ENCODE results near the gene RAB13. TPM values are rescaled to one million over a fixed set of nuclear protein-coding genes. Genes with fewer than 3 reads are reported as not detected.

The RAB13 gene
- total and polyA plus RNA-seq, 7 experiments from 2014 or later: 0.45 to 2.2 (median 1.4) TPM; not detected in 3

GRCh38 chr1:153976819-153977249, 9.3 kb downstream of the RAB13 start:
- CTCF ChIA-PET: interaction anchor here (0.8 to 2.9 kb wide), 9 partner anchors 8 to 55 kb away, joined by 3 to 18 read pairs (median 3); partner anchors contain the start of genes DENND4B and RAB13
- peaks cover 5 to 20% (median 13%) of the 10 kb centered on the region in 5 donors for H3K36me3 Mint-ChIP-seq
- no peaks in the 10 kb centered on the region for H3K27me3 ChIP-seq (ENCODE audit: control insufficient read depth in 2 of 2, insufficient read depth in 2 of 2, low read length in 2 of 2)
- H3K27ac Mint-ChIP-seq: peak overlapping the region; percentile 84 to 98 (median 94)
- POLR2A ChIA-PET: interaction anchor here (0.6 to 8.8 kb wide), 13 partner anchors 9 to 191 kb away, joined by 3 to 157 read pairs (median 15); partner anchors contain the start of genes CREB3L4, CRTC2, DENND4B and GATAD2B
- H3K4me1 Mint-ChIP-seq: peaks cover 23 to 58% (median 46%) of the 10 kb centered on the region in 7 donors
- intact Hi-C loops (cut with micrococcal nuclease): loop anchor here (1.0 to 5.0 kb wide), 10 partner anchors 9 to 295 kb away; partner anchors contain the start of genes CREB3L4 (in 2 of the 2), CRTC2 (in 2 of the 2), RAB13 (in 2 of the 2) and RPS27 (in 2 of the 2)
- no peaks in the 10 kb centered on the region for H3K9me3 Mint-ChIP-seq
- H3K4me3 ChIP-seq (ENCODE audit: low read length): peak overlapping the region; percentile 94
- peak overlapping the region; percentile 96 for H3K27ac ChIP-seq (ENCODE audit: low read depth, low read length)
- no peak for ATAC-seq
- peaks cover 9 to 18% of the 10 kb centered on the region in 2 donors for H3K4me1 ChIP-seq (ENCODE audit: control insufficient read depth in 2 of 2, insufficient read depth in 2 of 2, low read length in 2 of 2)
- peak overlapping the region; percentile 92 to 99 (median 97) for H3K4me3 Mint-ChIP-seq
- peak in 1 of 9 donors; percentile 29 for DNase-seq
- H3K9me3 ChIP-seq (ENCODE audit: control insufficient read depth in 2 of 3, low read length in 3 of 3): no peaks in the 10 kb centered on the region
- H3K27me3 Mint-ChIP-seq: no peaks in the 10 kb centered on the region
- peaks cover 0 to 46% (median 3%) of the 10 kb centered on the region in 3 experiments for H3K36me3 ChIP-seq (ENCODE audit: control insufficient read depth in 2 of 3, insufficient read depth in 3 of 3, low read length in 3 of 3)

- Histone ChIP-seq H3K27ac (ENCODE audit: low read depth, low read length) (no peak overlapping the region), H3K36me3 (ENCODE audit: control insufficient read depth in 2 of 3, insufficient read depth in 3 of 3, low read length in 3 of 3) (peaks cover 0 to 46% (median 3%) of the 10 kb centered on the region in 3 experiments), H3K27me3 (ENCODE audit: control insufficient read depth in 2 of 2, insufficient read depth in 2 of 2, low read length in 2 of 2) (no peaks in the 10 kb centered on the region), H3K4me3 (ENCODE audit: low read length) (no peak overlapping the region), H3K9me3 (ENCODE audit: control insufficient read depth in 2 of 3, low read length in 3 of 3) (no peaks in the 10 kb centered on the region), H3K4me1 (ENCODE audit: control insufficient read depth in 2 of 2, insufficient read depth in 2 of 2, low read length in 2 of 2) (peaks cover 9 to 21% of the 10 kb centered on the region in 2 donors)
- ChIA-PET POLR2A (interaction anchor here (1.3 to 8.8 kb wide), 6 partner anchors 6 to 28 kb away, joined by 6 to 157 read pairs (median 56); partner anchors contain the start of genes CREB3L4, CRTC2, DENND4B and RAB13), CTCF (interaction anchor here (1.3 to 2.0 kb wide), 2 partner anchors 16 to 70 kb away, joined by 3 to 5 read pairs; no protein-coding TSS in a partner anchor)
- Mint-ChIP-seq H3K36me3 (peaks cover 5 to 20% (median 13%) of the 10 kb centered on the region in 5 donors), H3K4me3 (no peak overlapping the region), H3K4me1 (peaks cover 17 to 59% (median 48%) of the 10 kb centered on the region in 7 donors), H3K27ac (peak overlapping the region in 5 of 9 donors; percentile 28 to 67 (median 29)), H3K9me3 (no peaks in the 10 kb centered on the region), H3K27me3 (no peaks in the 10 kb centered on the region)
- intact Hi-C loops (cut with micrococcal nuclease): no loop called here
- no peak for DNase-seq
- no peak for ATAC-seq
Measured at GRCh38 chr1:153973525-153973924, 12.6 kb downstream of the RAB13 start.

DNA sequence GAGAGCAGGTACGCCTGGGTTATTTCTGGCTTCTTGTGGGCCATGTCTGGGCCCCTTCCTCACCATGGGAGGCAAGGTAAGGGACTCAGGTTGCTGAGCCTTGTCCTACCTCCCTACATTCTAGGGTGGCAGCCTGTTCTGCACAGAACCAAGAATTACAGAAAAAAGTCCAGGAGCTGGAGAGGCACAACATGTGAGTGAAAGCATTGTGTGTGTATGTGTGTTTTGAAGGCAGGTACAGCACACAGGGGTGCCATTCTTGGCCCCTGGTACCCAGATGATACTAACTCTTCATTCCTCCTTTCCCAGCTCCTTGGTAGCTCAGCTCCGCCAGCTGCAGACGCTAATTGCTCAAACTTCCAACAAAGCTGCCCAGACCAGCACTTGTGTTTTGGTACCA, 13.1 kb downstream of the RAB13 start:
- H3K9me3 ChIP-seq (ENCODE audit: control insufficient read depth in 2 of 3, low read length in 3 of 3): no peaks in the 10 kb centered on the region
- intact Hi-C loops (cut with micrococcal nuclease): no loop called here
- DNase-seq (no peak), ATAC-seq (no peak)
- CTCF ChIA-PET: interaction anchor here (2.0 kb wide), 1 partner anchor 16 kb away, joined by 5 read pairs; no protein-coding TSS in a partner anchor
- Mint-ChIP-seq H3K36me3 (peaks cover 5 to 20% (median 13%) of the 10 kb centered on the region in 5 donors), H3K9me3 (no peaks in the 10 kb centered on the region), H3K4me3 (peak overlapping the region in 1 of 10 donors; percentile 6), H3K4me1 (peaks cover 13 to 56% (median 45%) of the 10 kb centered on the region in 7 donors), H3K27ac (peak overlapping the region in 6 of 9 donors; percentile 29 to 67 (median 54)), H3K27me3 (no peaks in the 10 kb centered on the region)
- H3K36me3 ChIP-seq (ENCODE audit: control insufficient read depth in 2 of 3, insufficient read depth in 3 of 3, low read length in 3 of 3): peaks cover 0 to 46% (median 3%) of the 10 kb centered on the region in 3 experiments
- H3K27me3 ChIP-seq (ENCODE audit: control insufficient read depth in 2 of 2, insufficient read depth in 2 of 2, low read length in 2 of 2): no peaks in the 10 kb centered on the region
- POLR2A ChIA-PET: interaction anchor here (1.3 to 8.8 kb wide), 4 partner anchors 10 to 27 kb away, joined by 6 to 157 read pairs (median 56); partner anchors contain the start of genes CRTC2, DENND4B, RAB13 and RPS27
- H3K4me1 ChIP-seq (ENCODE audit: control insufficient read depth in 2 of 2, insufficient read depth in 2 of 2, low read length in 2 of 2): peaks cover 10 to 19% of the 10 kb centered on the region in 2 donors
- H3K27ac ChIP-seq (ENCODE audit: low read depth, low read length): no peak overlapping the region
- H3K4me3 ChIP-seq (ENCODE audit: low read length): no peak overlapping the region

- no peak overlapping the region for H3K4me3 Mint-ChIP-seq
- H3K36me3 Mint-ChIP-seq: peaks cover 0 to 11% (median 8%) of the 10 kb centered on the region in 5 donors
- no peaks in the 10 kb centered on the region for H3K9me3 ChIP-seq (ENCODE audit: control insufficient read depth in 2 of 3, low read length in 3 of 3)
- H3K9me3 Mint-ChIP-seq: no peaks in the 10 kb centered on the region
- H3K4me3 ChIP-seq (ENCODE audit: low read length): no peak overlapping the region
- DNase-seq (no peak), ATAC-seq (no peak)
- peaks cover 16 to 24% of the 10 kb centered on the region in 2 donors for H3K4me1 ChIP-seq (ENCODE audit: control insufficient read depth in 2 of 2, insufficient read depth in 2 of 2, low read length in 2 of 2)
- H3K4me1 Mint-ChIP-seq: peaks cover 18 to 63% (median 49%) of the 10 kb centered on the region in 7 donors
- H3K27me3 ChIP-seq (ENCODE audit: control insufficient read depth in 2 of 2, insufficient read depth in 2 of 2, low read length in 2 of 2): no peaks in the 10 kb centered on the region
- peaks cover 0 to 32% (median 3%) of the 10 kb centered on the region in 3 experiments for H3K36me3 ChIP-seq (ENCODE audit: control insufficient read depth in 2 of 3, insufficient read depth in 3 of 3, low read length in 3 of 3)
- H3K27ac ChIP-seq (ENCODE audit: low read depth, low read length): no peak overlapping the region
- H3K27ac Mint-ChIP-seq: peak overlapping the region in 4 of 9 donors; percentile 58 to 94 (median 76)
- ChIA-PET POLR2A (interaction anchor here (0.7 to 7.0 kb wide), 4 partner anchors 6 to 190 kb away, joined by 3 to 128 read pairs (median 62); partner anchors contain the start of genes CRTC2 and JTB), CTCF (no interaction called here)
- H3K27me3 Mint-ChIP-seq: no peaks in the 10 kb centered on the region
- intact Hi-C loops (cut with micrococcal nuclease): no loop called here
Measured at GRCh38 chr1:153970346-153970745, 15.8 kb downstream of the RAB13 start.

DNA sequence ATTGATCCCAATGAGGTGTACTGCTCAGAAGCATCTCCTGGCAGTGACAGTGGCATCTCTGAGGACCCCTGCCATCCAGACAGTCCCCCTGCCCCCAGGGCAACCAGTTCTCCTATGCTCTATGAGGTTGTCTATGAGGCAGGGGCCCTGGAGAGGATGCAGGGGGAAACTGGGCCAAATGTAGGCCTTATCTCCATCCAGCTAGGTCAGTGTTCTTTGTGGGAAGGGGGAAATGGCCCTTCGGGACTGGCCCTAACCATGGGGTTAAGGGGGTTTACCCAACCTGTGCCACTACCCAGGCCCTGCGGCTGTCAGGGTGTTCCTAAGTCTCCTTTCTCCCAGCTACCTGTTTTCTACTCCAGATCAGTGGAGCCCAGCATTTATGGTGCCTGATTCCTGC, 17.2 kb downstream of the RAB13 start:
- ChIA-PET POLR2A (interaction anchor here (2.4 to 7.0 kb wide), 5 partner anchors 8 to 185 kb away, joined by 7 to 128 read pairs (median 70); partner anchors contain the start of genes CRTC2, DENND4B, JTB and RPS27), CTCF (interaction anchor here (0.8 to 1.6 kb wide), 4 partner anchors 9 to 367 kb away, joined by 3 to 7 read pairs (median 3); partner anchors contain the start of genes DENND4B and JTB)
- Mint-ChIP-seq H3K9me3 (no peaks in the 10 kb centered on the region), H3K4me3 (peak overlapping the region in 5 of 10 donors; percentile 8 to 35 (median 20)), H3K36me3 (peaks cover 0 to 9% (median 1%) of the 10 kb centered on the region in 5 donors), H3K27me3 (no peaks in the 10 kb centered on the region), H3K4me1 (peaks cover 18 to 66% (median 50%) of the 10 kb centered on the region in 7 donors), H3K27ac (peak overlapping the region; percentile 38 to 99 (median 92))
- Histone ChIP-seq H3K4me1 (ENCODE audit: control insufficient read depth in 2 of 2, insufficient read depth in 2 of 2, low read length in 2 of 2) (peaks cover 20 to 32% of the 10 kb centered on the region in 2 donors), H3K27ac (ENCODE audit: low read depth, low read length) (peak overlapping the region; percentile 40), H3K9me3 (ENCODE audit: control insufficient read depth in 2 of 3, low read length in 3 of 3) (no peaks in the 10 kb centered on the region), H3K4me3 (ENCODE audit: low read length) (no peak overlapping the region), H3K36me3 (ENCODE audit: control insufficient read depth in 2 of 3, insufficient read depth in 3 of 3, low read length in 3 of 3) (peaks cover 0 to 18% (median 0%) of the 10 kb centered on the region in 3 experiments), H3K27me3 (ENCODE audit: control insufficient read depth in 2 of 2, insufficient read depth in 2 of 2, low read length in 2 of 2) (no peaks in the 10 kb centered on the region)
- ATAC-seq (no peak), DNase-seq (no peak)
- intact Hi-C loops (cut with micrococcal nuclease): loop anchor here (5.0 to 10.0 kb wide), 3 partner anchors 297 to 986 kb away; partner anchors contain the start of genes ILF2 (in 1 of the 2), PBXIP1 (in 1 of the 2) and S100A6 (in 1 of the 2)

GRCh38 chr1:153968408-153968807, 17.7 kb downstream of the RAB13 start:
- no peak for ATAC-seq
- Mint-ChIP-seq H3K27me3 (no peaks in the 10 kb centered on the region), H3K4me3 (peak overlapping the region in 8 of 10 donors; percentile 20 to 97 (median 88)), H3K9me3 (no peaks in the 10 kb centered on the region), H3K36me3 (peaks cover 0 to 11% (median 0%) of the 10 kb centered on the region in 5 donors), H3K4me1 (peaks cover 22 to 69% (median 55%) of the 10 kb centered on the region in 7 donors), H3K27ac (peak overlapping the region; percentile 38 to 99 (median 94))
- Histone ChIP-seq H3K36me3 (ENCODE audit: control insufficient read depth in 2 of 3, insufficient read depth in 3 of 3, low read length in 3 of 3) (peaks cover 0 to 12% (median 0%) of the 10 kb centered on the region in 3 experiments), H3K4me1 (ENCODE audit: control insufficient read depth in 2 of 2, insufficient read depth in 2 of 2, low read length in 2 of 2) (peaks cover 23 to 35% of the 10 kb centered on the region in 2 donors), H3K27ac (ENCODE audit: low read depth, low read length) (peak overlapping the region; percentile 79), H3K27me3 (ENCODE audit: control insufficient read depth in 2 of 2, insufficient read depth in 2 of 2, low read length in 2 of 2) (no peaks in the 10 kb centered on the region), H3K9me3 (ENCODE audit: control insufficient read depth in 2 of 3, low read length in 3 of 3) (no peaks in the 10 kb centered on the region), H3K4me3 (ENCODE audit: low read length) (no peak overlapping the region)
- no peak for DNase-seq
- intact Hi-C loops (cut with micrococcal nuclease): loop anchor here (5.0 to 10.0 kb wide), 3 partner anchors 296 to 986 kb away; partner anchors contain the start of genes ILF2 (in 1 of the 2), PBXIP1 (in 1 of the 2) and S100A6 (in 1 of the 2)
- ChIA-PET CTCF (interaction anchor here (0.8 to 2.2 kb wide), 7 partner anchors 9 to 367 kb away, joined by 3 to 11 read pairs (median 4); partner anchors contain the start of genes DENND4B, JTB and RAB13), POLR2A (interaction anchor here (0.8 to 7.0 kb wide), 12 partner anchors 8 to 193 kb away, joined by 3 to 128 read pairs (median 7); partner anchors contain the start of genes CRTC2, DENND4B, JTB and RAB13)

Measured in naive thymus-derived CD4-positive, alpha-beta T cell (primary cell).